GM21528 (cell line): ENCODE data around the gene HEXIM2.
A peak's percentile ranks its signal among the peaks of the same experiment; 100 is the strongest.

ENCODE experiments used
- ATAC-seq: cut with Tn5 transposase; IDR thresholded peaks from one replicate; pipeline ENCODE4 v1.9.1; 2021; ENCODE audit warnings: mild to moderate bottlenecking, moderate library complexity; ENCODE audit not compliant: unreplicated experiment, low FRiP score

Gene HEXIM2

GRCh38 chr17:45127548-45128300 lies 34.0 kb upstream of the HEXIM2 start:
- no peak for ATAC-seq

DNA sequence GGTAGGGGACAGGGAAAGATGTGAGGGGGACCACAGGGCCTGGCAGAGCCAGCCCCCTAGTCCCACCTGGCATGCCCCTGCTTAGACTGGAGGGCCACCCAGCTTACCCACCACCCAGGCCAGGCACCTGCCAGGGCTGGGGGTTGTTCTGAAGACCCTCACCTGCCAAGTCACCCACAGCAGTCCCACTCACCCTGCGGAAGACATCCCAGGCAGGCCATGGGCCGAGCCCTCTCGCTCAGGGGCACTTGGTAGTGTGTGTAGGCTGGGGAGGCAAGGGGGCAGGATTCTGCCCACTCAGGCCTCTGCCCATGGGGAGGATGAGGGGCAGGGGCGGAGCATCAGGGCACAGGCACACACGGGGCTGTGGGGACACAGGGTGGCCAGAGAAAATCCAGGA lies 33.3 kb upstream of the HEXIM2 start:
- ATAC-seq = no peak

DNA sequence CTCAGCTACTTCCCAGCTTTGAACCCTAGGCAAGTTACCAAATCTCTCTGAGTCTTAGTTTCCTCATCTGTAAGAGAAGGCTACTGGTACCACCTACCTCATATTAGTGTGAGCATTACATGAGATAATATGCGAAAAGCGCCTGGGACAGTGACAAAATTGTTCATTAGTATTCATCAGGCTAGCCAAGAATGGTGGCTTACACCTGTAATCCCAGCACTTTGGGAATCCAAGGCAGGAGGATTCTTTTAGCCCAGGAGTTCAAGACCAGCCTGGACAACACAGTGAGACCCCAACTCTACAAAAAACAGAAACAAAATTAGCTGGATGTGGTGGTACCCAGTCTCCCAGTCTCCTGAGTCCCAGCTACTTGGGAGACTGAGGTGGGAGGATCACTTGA lies 32.7 kb upstream of the HEXIM2 start:
- ATAC-seq = no peak

DNA sequence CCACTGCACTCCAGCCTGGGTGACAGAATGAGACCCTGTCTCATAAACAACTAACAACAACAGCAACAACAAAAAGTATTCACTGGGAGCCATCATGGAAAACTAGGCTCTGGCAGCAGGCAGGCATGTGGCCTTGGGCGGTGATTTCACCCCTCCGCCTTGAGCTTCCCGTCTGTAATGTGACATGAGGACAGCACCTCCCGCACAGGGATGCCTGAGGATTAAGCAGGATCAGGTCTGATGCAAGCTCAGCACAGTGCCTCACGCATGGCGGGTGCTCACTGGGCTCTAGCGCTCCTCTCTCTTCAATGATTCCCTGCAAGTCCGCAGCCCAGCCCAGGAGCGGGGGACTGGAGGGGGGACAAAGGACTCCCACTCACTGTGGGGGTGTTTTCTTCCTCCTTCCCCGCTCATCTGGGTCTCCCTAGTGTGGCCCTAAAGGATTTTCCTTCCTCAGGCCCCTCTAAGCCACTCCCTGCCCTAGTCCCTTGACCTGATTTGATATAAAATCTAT lies 32.2 kb upstream of the HEXIM2 start:
- ATAC-seq = no peak

- no peak for ATAC-seq
Observed at GRCh38 chr17:45129940-45130680, 31.6 kb upstream of the HEXIM2 start.

GRCh38 chr17:45130681-45131615 lies 30.7 kb upstream of the HEXIM2 start:
- ATAC-seq = no peak

- ATAC-seq = no peak
Observed at GRCh38 chr17:45131616-45132319, 29.9 kb upstream of the HEXIM2 start.

GRCh38 chr17:45132320-45132571 lies 29.4 kb upstream of the HEXIM2 start, which contains the start of gene PLCD3:
Gene PLCD3 (minus strand): TSS chr17:45132515. CDS start chr17:45132410, 105 bp downstream.
- no peak for ATAC-seq

DNA sequence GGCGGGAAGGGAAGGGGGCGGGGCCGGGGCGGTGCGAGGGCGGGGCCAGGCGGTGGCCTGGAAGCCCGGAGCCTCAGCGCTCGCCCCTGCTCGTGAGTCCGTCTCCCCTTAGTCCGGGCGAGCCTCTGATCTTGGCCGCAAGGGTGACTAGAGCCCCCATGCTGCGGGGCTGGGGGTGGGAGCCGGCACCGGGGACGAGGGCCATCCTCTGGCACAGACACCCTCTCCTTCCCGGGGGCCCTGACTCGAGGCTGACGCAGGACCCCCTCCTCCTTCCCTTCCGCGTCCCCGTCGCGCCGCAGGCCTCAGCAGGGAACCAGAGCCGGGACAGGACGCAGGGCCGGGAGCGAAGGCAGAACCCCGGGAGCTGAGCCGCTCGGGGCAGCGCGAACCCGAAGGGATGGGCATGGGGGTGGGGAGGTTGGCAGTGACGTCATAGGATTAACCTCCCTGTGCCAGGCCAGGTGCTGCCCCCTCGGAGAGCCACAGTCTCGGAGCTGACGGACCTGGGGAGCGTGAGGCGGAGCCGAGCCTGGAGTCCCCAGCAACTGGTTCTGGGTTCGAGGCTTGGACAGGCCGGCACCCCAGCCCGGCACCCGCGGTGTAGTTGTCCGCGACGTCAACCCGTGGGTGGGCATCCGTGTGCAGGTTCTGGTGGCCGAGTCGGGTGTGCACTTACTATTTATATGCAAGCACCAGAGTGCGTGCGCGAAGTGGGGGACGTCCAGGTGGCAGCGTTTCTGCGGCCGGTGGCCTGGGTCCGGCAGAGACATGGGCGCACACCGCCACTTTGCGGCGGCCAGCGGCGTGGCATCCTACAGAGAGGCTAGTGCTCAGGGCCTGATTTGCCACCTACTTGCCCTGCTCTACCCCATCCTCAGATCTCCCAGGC lies 28.9 kb upstream of the HEXIM2 start:
- no peak for ATAC-seq

DNA sequence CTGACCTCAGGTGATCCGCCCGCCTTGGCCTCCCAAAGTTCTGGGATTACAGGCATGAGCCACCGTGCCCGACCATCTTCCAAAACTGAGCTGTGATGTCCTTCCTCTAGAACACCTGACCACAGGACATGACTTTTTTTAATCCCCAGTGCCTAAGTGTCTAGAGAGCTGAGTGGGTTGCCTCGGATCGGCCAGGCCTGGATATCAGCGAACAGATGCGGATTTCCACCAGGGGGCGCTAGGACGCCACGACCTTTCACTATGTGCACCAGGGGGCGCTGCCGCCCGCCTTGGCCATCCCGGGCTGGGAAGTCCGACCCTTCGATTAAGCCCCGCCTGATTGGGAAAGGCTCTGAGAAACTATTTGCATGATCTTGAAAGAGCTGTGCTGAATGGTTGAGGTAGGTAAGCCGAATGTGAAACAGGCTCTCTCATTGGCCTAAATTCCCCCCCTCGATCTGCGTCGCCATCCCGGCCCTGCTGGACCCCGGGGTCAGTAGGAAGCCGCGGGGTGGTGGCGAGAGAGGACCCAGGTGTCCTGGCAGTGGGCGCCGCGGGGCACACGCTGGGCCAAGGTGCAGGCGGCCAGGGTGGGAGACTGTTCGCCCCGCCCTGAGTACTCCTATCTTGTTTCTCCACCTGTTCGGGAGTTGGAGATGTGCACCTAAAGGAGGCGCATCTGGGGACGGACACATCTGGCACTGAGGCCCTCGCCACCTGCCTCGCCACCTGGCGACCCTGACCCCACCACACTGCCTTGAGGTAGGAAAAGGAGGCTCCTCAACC lies 26.3 kb upstream of the HEXIM2 start, which contains the start of gene ACBD4:
ACBD4 (plus strand) TSS at position 496 of the 786 bp plus-strand sequence. CDS start 458 bp downstream, outside the sequence.
- ATAC-seq = peak; percentile 67

DNA sequence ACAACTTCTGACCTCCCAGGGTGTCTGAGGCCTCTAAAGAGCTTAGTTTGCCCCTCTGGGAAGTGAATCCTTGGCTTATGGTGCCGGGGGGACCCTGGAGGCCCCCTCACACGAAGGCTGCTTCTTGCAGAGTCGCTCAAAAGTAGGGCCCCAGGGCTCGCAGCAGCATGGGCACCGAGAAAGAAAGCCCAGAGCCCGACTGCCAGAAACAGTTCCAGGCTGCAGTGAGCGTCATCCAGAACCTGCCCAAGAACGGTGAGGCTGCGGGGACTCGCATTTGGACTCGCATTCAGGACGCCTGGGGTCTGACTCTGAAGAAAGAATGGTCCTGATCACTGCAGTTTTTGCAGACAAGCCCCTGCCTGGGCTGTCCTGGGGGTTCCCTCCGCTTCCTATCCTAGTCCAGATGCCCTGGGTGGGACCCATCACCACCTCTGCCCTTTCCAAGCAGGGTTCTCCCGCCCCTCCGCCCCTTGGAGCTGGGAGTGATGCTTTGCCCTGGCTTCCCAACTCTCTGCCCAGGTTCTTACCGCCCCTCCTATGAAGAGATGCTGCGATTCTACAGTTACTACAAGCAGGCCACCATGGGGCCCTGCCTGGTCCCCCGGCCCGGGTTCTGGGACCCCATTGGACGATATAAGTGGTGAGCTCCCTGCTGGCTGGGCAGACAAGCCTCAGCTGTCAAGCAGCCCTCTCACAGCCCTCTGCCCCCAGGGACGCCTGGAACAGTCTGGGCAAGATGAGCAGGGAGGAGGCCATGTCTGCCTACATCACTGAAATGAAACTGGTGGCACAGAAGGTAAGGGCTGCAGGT lies 25.5 kb upstream of the HEXIM2 start:
- ATAC-seq = no peak

DNA sequence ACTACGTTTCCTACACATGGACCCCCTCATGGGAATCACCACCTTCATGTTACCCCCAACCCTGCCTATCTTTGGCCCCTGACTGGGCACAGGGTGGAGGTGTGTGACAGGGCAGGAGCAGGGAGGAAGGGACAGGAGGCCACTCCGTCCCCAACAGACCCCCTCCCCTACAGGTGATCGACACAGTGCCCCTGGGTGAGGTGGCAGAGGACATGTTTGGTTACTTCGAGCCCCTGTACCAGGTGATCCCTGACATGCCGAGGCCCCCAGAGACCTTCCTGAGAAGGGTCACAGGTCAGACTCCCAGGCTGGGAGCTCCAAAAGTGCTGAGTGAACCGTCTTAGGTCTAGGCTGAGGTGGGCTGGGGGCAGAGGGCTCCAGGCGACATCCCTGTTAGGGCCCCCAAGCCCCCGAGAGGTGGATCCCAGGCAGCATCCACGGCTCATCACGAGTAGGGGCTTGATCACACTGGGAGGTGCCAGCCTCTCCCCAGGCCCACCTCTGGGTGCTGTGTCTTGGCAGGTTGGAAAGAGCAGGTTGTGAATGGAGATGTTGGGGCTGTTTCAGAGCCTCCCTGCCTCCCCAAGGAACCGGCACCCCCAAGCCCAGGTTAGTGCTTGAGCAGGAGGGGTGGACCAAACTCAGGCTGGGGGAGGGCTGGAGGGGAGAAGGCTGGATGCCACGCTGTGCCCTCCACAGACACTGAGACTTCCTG lies 24.7 kb upstream of the HEXIM2 start:
- no peak for ATAC-seq

DNA sequence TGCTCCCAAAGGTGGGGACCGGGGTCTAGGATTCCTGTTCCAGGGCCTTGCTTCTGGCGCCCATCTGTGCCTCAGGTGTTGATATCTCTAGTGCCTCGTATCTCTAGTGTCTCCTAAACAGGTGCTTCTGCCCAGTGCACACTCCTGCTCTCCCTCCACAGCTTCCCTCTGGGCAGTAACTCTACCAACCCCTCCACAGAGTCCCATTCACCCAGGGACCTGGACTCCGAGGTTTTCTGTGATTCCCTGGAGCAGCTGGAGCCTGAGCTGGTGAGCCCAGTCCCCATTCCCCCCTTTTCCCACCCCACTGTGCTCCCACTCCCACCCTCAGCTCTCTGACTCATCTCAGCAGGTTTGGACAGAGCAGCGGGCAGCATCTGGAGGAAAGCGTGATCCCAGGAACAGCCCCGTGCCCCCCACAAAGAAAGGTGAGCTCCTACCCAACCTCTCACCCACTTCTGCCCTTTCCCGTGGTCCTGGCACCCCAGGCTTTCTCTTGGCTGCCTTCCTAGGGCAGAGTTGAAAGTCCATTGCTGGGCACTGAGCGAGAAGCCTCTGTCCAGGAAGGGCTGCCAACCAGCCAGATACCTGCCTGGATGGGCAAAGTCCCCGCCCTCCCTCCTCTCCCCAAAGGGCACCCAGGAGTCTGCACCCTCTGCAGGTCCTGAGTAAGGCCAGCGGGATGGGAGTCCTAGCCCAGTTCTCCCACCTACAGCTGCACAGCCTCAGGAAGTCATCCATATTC lies 23.9 kb upstream of the HEXIM2 start:
- ATAC-seq = no peak

DNA sequence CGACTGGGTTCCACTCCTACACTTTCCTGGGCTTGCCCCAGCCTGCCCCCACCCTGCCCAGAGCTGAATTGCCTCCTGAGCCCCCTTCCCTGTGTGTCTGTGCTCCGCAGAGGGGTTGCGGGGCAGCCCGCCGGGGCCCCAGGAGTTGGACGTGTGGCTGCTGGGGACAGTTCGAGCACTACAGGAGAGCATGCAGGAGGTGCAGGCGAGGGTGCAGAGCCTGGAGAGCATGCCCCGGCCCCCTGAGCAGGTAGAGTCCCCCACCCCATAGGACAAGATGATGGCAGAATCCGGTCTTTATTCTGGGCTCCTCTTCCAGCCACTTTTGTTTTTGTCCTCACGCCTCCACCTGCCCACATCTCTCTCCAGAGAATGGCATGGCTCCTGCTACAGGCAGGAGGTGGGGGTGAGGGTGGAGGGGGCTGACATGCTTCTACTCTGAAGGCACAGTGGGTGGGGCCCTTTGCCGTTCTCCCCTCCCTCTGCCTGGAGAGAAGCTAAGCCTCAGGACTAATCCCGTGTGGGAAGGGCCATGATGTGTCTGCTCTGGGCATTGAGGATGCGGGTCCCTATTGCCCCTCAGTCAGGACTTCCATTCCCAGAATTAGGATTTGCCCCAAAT lies 22.7 kb upstream of the HEXIM2 start:
- no peak for ATAC-seq

GRCh38 chr17:45139533-45139920 lies 22.1 kb upstream of the HEXIM2 start:
- no peak for ATAC-seq
